Stimulated activated CD4-positive, alpha-beta T cell treated with anti-CD3 and anti-CD28 coated beads, Interleukin-4, amount 100 ng/mL, for 48 hours (primary cell): ENCODE data around the gene SHC2.

Experiments used
- DNase-seq, 2 donors: peaks; one replicate each; pipeline ENCODE4 v3.0.0-alpha.2; 2020; ENCODE audit warnings: low read depth in 2 of 2

SHC2 gene

GRCh38 chr19:460877-461720, at the start of gene SHC2:
Gene SHC2 (minus strand): TSS chr19:461033. CDS start chr19:460996, 37 bp downstream.
- no peak for DNase-seq

- no peak for DNase-seq
Observed at GRCh38 chr19:508204-509150, 47.6 kb upstream of the SHC2 start.

- peak; percentile 76 to 83 for DNase-seq
Observed at GRCh38 chr19:507286-508203, 46.7 kb upstream of the SHC2 start, which contains the start of gene TPGS1. Gene TPGS1 (plus strand): TSS chr19:507497. CDS start chr19:507507, 10 bp downstream.

GRCh38 chr19:506404-507285, 45.8 kb upstream of the SHC2 start:
- DNase-seq: peak; percentile 88 to 93

GRCh38 chr19:504616-505015, 43.8 kb upstream of the SHC2 start:
- no peak for DNase-seq

- no peak for DNase-seq
Observed at GRCh38 chr19:501646-502045, 40.8 kb upstream of the SHC2 start.

- no peak for DNase-seq
Observed at GRCh38 chr19:498977-499623, 38.3 kb upstream of the SHC2 start.

- DNase-seq: no peak
Observed at GRCh38 chr19:498511-498891, 37.7 kb upstream of the SHC2 start.

GRCh38 chr19:497869-498510, 37.2 kb upstream of the SHC2 start:
- no peak for DNase-seq

- DNase-seq: no peak
Observed at GRCh38 chr19:497491-497868, 36.6 kb upstream of the SHC2 start.

GRCh38 chr19:496986-497385, 36.2 kb upstream of the SHC2 start:
- no peak for DNase-seq

- no peak for DNase-seq
Observed at GRCh38 chr19:496112-496665, 35.4 kb upstream of the SHC2 start, which contains the start of gene MADCAM1. Gene MADCAM1 (plus strand): TSS chr19:496486. CDS start chr19:496500, 14 bp downstream.

GRCh38 chr19:495402-496111, 34.7 kb upstream of the SHC2 start:
- peak in 1 of 2 donors; percentile 62 for DNase-seq

- no peak for DNase-seq
Observed at GRCh38 chr19:495081-495401, 34.2 kb upstream of the SHC2 start.

GRCh38 chr19:494171-495080, 33.6 kb upstream of the SHC2 start:
- DNase-seq: no peak

GRCh38 chr19:493391-494170, 32.7 kb upstream of the SHC2 start:
- no peak for DNase-seq

GRCh38 chr19:492091-492531, 31.3 kb upstream of the SHC2 start:
- DNase-seq: peak in 1 of 2 donors; percentile 56
